ENCODE data around the gene ZBTB6.

DNA sequence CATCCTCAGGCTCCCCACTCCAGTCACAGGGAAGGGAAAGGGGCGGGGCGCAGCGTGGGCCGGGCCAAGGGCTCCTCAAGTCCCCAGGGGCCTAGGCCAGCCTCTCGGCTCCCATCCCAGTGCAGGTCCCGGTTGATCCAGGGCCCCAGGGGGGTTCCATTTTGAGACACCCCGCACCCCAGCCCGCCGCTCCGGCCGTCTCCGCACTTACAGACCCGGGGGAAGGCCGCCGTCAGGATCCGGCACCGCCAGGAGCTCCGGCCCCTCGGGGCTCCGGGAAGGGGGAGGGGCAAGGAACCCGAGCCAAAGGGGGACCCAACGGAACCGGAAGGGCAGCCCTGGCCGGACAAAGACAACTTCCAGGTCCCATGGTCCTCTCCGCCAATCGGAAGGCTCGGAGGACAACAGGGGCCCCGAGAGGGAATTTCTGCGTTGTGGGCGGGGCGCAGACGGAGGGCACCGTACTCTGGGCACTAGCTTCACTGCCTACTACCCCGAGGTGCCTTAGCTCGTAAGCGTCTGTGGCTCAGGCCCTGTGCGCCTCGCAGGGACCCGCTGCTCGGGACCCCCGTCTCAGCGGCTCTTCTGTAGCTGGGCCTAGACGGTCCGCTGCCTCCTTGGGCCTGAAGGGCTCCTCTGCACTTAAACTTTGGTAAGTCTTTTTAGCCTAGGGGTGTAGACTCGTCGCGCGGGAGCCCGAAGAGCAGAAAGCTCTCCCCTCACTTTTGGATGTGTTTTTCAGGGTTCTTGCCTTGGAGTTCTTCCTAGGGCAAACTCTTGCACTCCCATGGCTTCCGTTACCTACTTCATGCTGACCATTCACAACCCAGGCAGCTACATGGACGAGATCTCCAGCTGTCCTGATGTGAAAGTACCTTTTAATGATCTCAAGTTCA lies 18.4 kb upstream of the ZBTB6 start, which contains the start of gene ZBTB26:
- TF ChIP-seq, protein P1, sequence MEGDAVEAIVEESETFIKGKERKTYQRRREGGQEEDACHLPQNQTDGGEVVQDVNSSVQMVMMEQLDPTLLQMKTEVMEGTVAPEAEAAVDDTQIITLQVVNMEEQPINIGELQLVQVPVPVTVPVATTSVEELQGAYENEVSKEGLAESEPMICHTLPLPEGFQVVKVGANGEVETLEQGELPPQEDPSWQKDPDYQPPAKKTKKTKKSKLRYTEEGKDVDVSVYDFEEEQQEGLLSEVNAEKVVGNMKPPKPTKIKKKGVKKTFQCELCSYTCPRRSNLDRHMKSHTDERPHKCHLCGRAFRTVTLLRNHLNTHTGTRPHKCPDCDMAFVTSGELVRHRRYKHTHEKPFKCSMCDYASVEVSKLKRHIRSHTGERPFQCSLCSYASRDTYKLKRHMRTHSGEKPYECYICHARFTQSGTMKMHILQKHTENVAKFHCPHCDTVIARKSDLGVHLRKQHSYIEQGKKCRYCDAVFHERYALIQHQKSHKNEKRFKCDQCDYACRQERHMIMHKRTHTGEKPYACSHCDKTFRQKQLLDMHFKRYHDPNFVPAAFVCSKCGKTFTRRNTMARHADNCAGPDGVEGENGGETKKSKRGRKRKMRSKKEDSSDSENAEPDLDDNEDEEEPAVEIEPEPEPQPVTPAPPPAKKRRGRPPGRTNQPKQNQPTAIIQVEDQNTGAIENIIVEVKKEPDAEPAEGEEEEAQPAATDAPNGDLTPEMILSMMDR (IDR thresholded peaks at IDR 0.05; ENCODE audit: low read depth, low read length, poor library complexity, severe bottlenecking), result no peak
- TF ChIP-seq EZH2phosphoT487 (IDR thresholded peaks at IDR 0.05; ENCODE audit: borderline replicate concordance, low read length), result no peak
